HepG2 (cell line): Measurements from ENCODE around the gene EMC10. TPM values are rescaled to one million over a fixed set of nuclear protein-coding genes. Genes with fewer than 3 reads are reported as not detected.
A peak's percentile ranks its signal among the peaks of the same experiment; 100 is the strongest.

Source experiments
- ATAC-seq: fragments of 200-7000 bp; cut with Tn5 transposase; 3 replicates; pipeline ENCODE4 v1.9.1; 2020; ENCODE audit warnings: mild to moderate bottlenecking, moderate library complexity
- BruUV-seq: library from RNA; stranded (reverse); fragments of 400-500 nt; replicated peaks from 2 replicates; lab custom pipeline; 2021; lab: Mats Ljungman, UMichigan
- CTCF ChIA-PET: fragments of 300-600 bp; formaldehyde crosslinking; extraction: SDS; loops from one replicate; lab custom pipeline; 2021; ENCODE audit warnings: low total read pairs, inconsistent platforms, low intra/inter-chr PET ratio; lab: Yijun Ruan, JAX
- POLR2A ChIA-PET: fragments of 350-600 bp; sonication (Branson Sonifier 250); formaldehyde crosslinking; loops from one replicate; lab custom pipeline; 2020; ENCODE audit warnings: antibody characterized with exemption, inconsistent platforms; lab: Yijun Ruan, JAX
- DNase-seq: peaks from one replicate; pipeline ENCODE4 v3.0.0-alpha.2; 2015; ENCODE audit warnings: low spot score
- FAIRE-seq: peaks from 3 replicates; lab custom pipeline; 2011; peaks lifted over from hg19 to GRCh38; lab: Jason Lieb, UNC
- H2AFZ ChIP-seq: one replicate; pipeline ENCODE4 v1.6.1; 2011; ENCODE audit warnings: low read length, inconsistent platforms
- H3K27ac ChIP-seq: fragments of 300-600 bp; 3 replicates; pipeline ENCODE4 v1.8.0; 2011; ENCODE audit warnings: mixed run types, mild to moderate bottlenecking, mixed read lengths, low read length, inconsistent platforms; ENCODE audit not compliant: insufficient read depth; ENCODE audit errors: extremely low read length
- H3K27me3 ChIP-seq, 2 experiments: fragments of 200-600 bp in 1 of 2; 2 replicates in 1 of 2; 3 replicates in 1 of 2; pipeline versions ENCODE4 v1.6.0 to v1.8.0; 2011; ENCODE audit warnings: low read length in 2 of 2, mild to moderate bottlenecking in 2 of 2, moderate library complexity in 2 of 2, inconsistent platforms in 1 of 2; ENCODE audit not compliant: insufficient read depth in 2 of 2, control insufficient read depth in 1 of 2
- H3K36me3 ChIP-seq, 2 experiments: fragments of 200-600 bp in 1 of 2; replicated peaks in 1 of 2; 2 replicates in 1 of 2; 3 replicates in 1 of 2; pipeline versions ENCODE4 v1.5.1 to v1.8.0; 2011; ENCODE audit warnings: low read length in 2 of 2, inconsistent platforms in 1 of 2; ENCODE audit not compliant: insufficient read depth in 2 of 2, control insufficient read depth in 1 of 2
- H3K4me1 ChIP-seq: 2 replicates; pipeline ENCODE4 v1.5.1; 2012; ENCODE audit warnings: low read length, inconsistent platforms; ENCODE audit not compliant: insufficient read depth
- H3K4me2 ChIP-seq: 2 replicates; pipeline ENCODE4 v1.6.0; 2011; ENCODE audit warnings: low read depth, low read length, inconsistent platforms
- H3K4me3 ChIP-seq, 3 experiments: fragments of 200-600 bp in 1 of 3; sonication (generic), shearing (Covaris generic) in 1 of 3; replicated peaks in 1 of 3; 2 replicates each; pipeline ENCODE4 v1.5.1; 2011 to 2016; ENCODE audit warnings: low read length in 3 of 3, inconsistent platforms in 2 of 3, low read depth in 2 of 3, mild to moderate bottlenecking in 2 of 3, control low read depth in 1 of 3, mixed read lengths in 1 of 3; ENCODE audit not compliant: insufficient read depth in 1 of 3
- H3K79me2 ChIP-seq: one replicate; pipeline ENCODE4 v1.6.1; 2011; ENCODE audit warnings: low read length, inconsistent platforms; ENCODE audit not compliant: insufficient read depth
- H3K9ac ChIP-seq: 2 replicates; pipeline ENCODE4 v1.6.0; 2011; ENCODE audit warnings: mild to moderate bottlenecking, low read depth, low read length, inconsistent platforms; ENCODE audit not compliant: insufficient read depth
- H3K9me3 ChIP-seq: 2 replicates; pipeline ENCODE4 v1.5.1; 2012; ENCODE audit warnings: mild to moderate bottlenecking, low read length
- H4K20me1 ChIP-seq: 2 replicates; pipeline ENCODE4 v1.6.0; 2011; ENCODE audit warnings: inconsistent platforms, mild to moderate bottlenecking, low read length, moderate library complexity; ENCODE audit not compliant: insufficient read depth
- ZNF816 ChIP-seq: sonication (generic); formaldehyde crosslinking; IDR thresholded peaks from 2 replicates; pipeline ENCODE4 v1.8.0; 2022; ENCODE audit warnings: missing genetic modification reagents, mild to moderate bottlenecking, borderline replicate concordance
- WGBS: methylation state at CpG from one replicate; pipeline ENCODE4 v1.1.6; 2017; ENCODE audit warnings: low lambda C conversion rate; 5-methylcytosine and 5-hydroxymethylcytosine counted together
- in situ Hi-C: cut with HindIII; loops from 2 replicates; pipeline ENCODE4 v1.10.0; 2017; ENCODE audit warnings: low pct_unique_long_range_greater_than_20kb; ENCODE audit not compliant: extremely low pct_ligation_motif_present
- intact Hi-C: fragments of 100-400 bp; cut with micrococcal nuclease; formaldehyde crosslinking; loops from one replicate; pipeline ENCODE4 v1.10.0; 2022; ENCODE audit not compliant: unreplicated experiment
- polyA plus RNA-seq, 8 experiments: library from polyadenylated mRNA; depleted of rRNA in 3 of 8; stranded (reverse) in 7 of 8; unstranded in 1 of 8; fragments of >200 nt; fragmentation: Illumina TruSeq in 4 of 8; extraction: Trizol in 4 of 8; gene quantifications; 2 replicates each; pipeline versions ENCODE4 v1.2.1 to v1.2.3, GENCODE V29; 2011 to 2016; ENCODE audit warnings: low read depth in 4 of 8, missing spikeins in 1 of 8, mixed read lengths in 1 of 8; ENCODE audit not compliant: insufficient read depth in 1 of 8
- total RNA-seq, 5 experiments: library from RNA; depleted of rRNA; stranded (reverse); fragments of >200 nt; fragmentation: Illumina TruSeq; extraction: Trizol; gene quantifications; 2 replicates each; pipeline ENCODE4 v1.2.3, GENCODE V29; 2016; ENCODE audit warnings: low read depth in 1 of 5
- TF ChIP-seq, protein P1 (sequence below): sonication (generic); formaldehyde crosslinking; IDR thresholded peaks from 2 replicates; pipeline ENCODE4 v1.9.0; 2021; ENCODE audit warnings: missing genetic modification reagents, mild to moderate bottlenecking, borderline replicate concordance
- TF ChIP-seq, protein P2 (sequence below): sonication (generic); formaldehyde crosslinking; IDR thresholded peaks from 2 replicates; pipeline ENCODE4 v1.4.0; 2020; ENCODE audit warnings: missing genetic modification reagents
- TF ChIP-seq, protein P3 (sequence below): fragments of 450-650 bp; IDR thresholded peaks from 2 replicates; pipeline ENCODE4 v1.6.1; 2016

EMC10 gene
- total and polyA plus RNA-seq, 2 of the 13 experiments (the other 11 are each of a cell fraction or from before 2014, with no cell fraction given): not detected

DNA sequence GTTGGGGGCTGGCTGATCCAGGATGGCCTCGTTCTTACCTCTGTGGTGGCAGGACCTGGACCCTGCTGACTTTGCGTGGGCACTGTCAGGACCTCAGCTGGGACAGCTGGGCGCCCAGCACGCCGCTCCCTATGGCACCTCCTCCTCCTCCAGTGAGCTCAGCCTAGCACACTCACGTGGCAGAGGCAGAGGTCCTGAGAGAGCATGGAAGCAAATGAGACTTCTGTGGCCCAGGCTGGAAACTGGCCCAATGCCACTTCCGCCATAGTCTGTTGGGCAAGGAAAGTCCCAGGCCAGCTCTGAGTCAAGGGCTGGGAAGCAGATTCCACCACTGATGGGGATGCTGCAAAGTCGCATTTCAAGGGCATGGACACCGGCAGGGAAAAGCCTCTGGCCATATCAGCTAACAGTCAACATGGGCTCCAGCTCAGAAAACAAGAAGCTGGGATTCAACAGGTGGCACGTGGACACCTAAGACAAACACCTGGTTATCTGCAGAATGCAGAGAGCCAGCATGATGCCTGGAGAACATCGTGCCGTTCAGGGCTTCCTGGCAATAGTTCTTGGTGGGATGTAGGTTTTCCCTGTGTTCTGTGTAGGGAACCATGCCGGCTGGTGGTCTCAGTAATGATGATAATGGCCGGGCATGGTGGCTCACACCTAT lies 26.9 kb upstream of the EMC10 start:
- intact Hi-C loops (no loop called here), in situ Hi-C loops (no loop called here)
- Histone ChIP-seq H3K79me2 (no peaks in the 10 kb centered on the region), H3K9me3 (no peaks in the 10 kb centered on the region), H3K27ac (no peak overlapping the region), H3K4me1 (no peaks in the 10 kb centered on the region), H3K27me3 (peaks cover 1 to 11% of the 10 kb centered on the region in 2 experiments; a peak in 2 of 5 replicates), H3K36me3 (no peaks in the 10 kb centered on the region), H3K4me3 (no peak overlapping the region), H3K4me2 (no peak overlapping the region), H2AFZ (no peak overlapping the region), H4K20me1 (no peaks in the 10 kb centered on the region), H3K9ac (no peak overlapping the region)
- POLR2A ChIA-PET: no interaction called here
- TF ChIP-seq ZNF816 (CRISPR knock-in tag): no peak
- TF ChIP-seq, protein P1, sequence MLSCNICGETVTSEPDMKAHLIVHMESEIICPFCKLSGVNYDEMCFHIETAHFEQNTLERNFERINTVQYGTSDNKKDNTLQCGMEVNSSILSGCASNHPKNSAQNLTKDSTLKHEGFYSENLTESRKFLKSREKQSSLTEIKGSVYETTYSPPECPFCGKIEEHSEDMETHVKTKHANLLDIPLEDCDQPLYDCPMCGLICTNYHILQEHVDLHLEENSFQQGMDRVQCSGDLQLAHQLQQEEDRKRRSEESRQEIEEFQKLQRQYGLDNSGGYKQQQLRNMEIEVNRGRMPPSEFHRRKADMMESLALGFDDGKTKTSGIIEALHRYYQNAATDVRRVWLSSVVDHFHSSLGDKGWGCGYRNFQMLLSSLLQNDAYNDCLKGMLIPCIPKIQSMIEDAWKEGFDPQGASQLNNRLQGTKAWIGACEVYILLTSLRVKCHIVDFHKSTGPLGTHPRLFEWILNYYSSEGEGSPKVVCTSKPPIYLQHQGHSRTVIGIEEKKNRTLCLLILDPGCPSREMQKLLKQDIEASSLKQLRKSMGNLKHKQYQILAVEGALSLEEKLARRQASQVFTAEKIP (CRISPR knock-in tag): no peak
- TF ChIP-seq, protein P2, sequence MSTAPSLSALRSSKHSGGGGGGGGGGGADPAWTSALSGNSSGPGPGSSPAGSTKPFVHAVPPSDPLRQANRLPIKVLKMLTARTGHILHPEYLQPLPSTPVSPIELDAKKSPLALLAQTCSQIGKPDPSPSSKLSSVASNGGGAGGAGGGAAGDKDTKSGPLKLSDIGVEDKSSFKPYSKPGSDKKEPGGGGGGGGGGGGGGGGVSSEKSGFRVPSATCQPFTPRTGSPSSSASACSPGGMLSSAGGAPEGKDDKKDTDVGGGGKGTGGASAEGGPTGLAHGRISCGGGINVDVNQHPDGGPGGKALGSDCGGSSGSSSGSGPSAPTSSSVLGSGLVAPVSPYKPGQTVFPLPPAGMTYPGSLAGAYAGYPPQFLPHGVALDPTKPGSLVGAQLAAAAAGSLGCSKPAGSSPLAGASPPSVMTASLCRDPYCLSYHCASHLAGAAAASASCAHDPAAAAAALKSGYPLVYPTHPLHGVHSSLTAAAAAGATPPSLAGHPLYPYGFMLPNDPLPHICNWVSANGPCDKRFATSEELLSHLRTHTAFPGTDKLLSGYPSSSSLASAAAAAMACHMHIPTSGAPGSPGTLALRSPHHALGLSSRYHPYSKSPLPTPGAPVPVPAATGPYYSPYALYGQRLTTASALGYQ: no peak
- TF ChIP-seq, protein P3, sequence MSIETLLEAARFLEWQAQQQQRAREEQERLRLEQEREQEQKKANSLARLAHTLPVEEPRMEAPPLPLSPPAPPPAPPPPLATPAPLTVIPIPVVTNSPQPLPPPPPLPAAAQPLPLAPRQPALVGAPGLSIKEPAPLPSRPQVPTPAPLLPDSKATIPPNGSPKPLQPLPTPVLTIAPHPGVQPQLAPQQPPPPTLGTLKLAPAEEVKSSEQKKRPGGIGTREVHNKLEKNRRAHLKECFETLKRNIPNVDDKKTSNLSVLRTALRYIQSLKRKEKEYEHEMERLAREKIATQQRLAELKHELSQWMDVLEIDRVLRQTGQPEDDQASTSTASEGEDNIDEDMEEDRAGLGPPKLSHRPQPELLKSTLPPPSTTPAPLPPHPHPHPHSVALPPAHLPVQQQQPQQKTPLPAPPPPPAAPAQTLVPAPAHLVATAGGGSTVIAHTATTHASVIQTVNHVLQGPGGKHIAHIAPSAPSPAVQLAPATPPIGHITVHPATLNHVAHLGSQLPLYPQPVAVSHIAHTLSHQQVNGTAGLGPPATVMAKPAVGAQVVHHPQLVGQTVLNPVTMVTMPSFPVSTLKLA: peak; percentile 81
- DNase-seq (no peak), FAIRE-seq (no peak), ATAC-seq (no peak)
- CTCF ChIA-PET: no interaction called here
- 15% methylated on average over 4 of the region's 14 CpGs for WGBS
- BruUV-seq: no TSS peak
